HG02840 (cell line): ENCODE results near the gene RCOR3.
"Not testable (repeated sequence)": the region's sequence is repeated elsewhere in the genome, so short reads cannot be mapped to it uniquely, and the experiment has no call there.

Experiments
- ATAC-seq: cut with Tn5 transposase; IDR thresholded peaks from one replicate; pipeline ENCODE4 v1.9.1; 2021; ENCODE audit warnings: mild to moderate bottlenecking, moderate library complexity, moderate number of reproducible peaks; ENCODE audit not compliant: unreplicated experiment, low FRiP score

Gene RCOR3

GRCh38 chr1:211337430-211338223 lies 78.5 kb downstream of the RCOR3 start:
- ATAC-seq: no peak

- no peak for ATAC-seq
These were observed 79.1 kb downstream of the RCOR3 start for GRCh38 chr1:211338224-211338620.

GRCh38 chr1:211339631-211340041 lies 80.5 kb downstream of the RCOR3 start:
- ATAC-seq: no peak

- no peak for ATAC-seq
These were observed 81.7 kb downstream of the RCOR3 start for GRCh38 chr1:211340622-211341507.

GRCh38 chr1:211341999-211342398 lies 82.8 kb downstream of the RCOR3 start:
- ATAC-seq: no peak

- no peak for ATAC-seq
These were observed 84.4 kb downstream of the RCOR3 start for GRCh38 chr1:211343607-211344006.

GRCh38 chr1:211344152-211344618 lies 85.0 kb downstream of the RCOR3 start:
- ATAC-seq: no peak

- ATAC-seq: no peak
These were observed 86.6 kb downstream of the RCOR3 start for GRCh38 chr1:211345719-211346118.

GRCh38 chr1:211347077-211347844 lies 88.1 kb downstream of the RCOR3 start:
- ATAC-seq: no peak

- no peak for ATAC-seq
These were observed 89.4 kb downstream of the RCOR3 start for GRCh38 chr1:211348547-211348946.

GRCh38 chr1:211349741-211350140 lies 90.6 kb downstream of the RCOR3 start:
- no peak for ATAC-seq

- ATAC-seq: not testable (repeated sequence)
These were observed 92.9 kb downstream of the RCOR3 start for GRCh38 chr1:211352055-211352454.

GRCh38 chr1:211352465-211352864 lies 93.3 kb downstream of the RCOR3 start:
- no peak for ATAC-seq

- ATAC-seq: peak; percentile 66
These were observed 93.9 kb downstream of the RCOR3 start for GRCh38 chr1:211352985-211353515.

- no peak for ATAC-seq
These were observed 94.5 kb downstream of the RCOR3 start for GRCh38 chr1:211353562-211354212.

GRCh38 chr1:211355873-211356272 lies 96.7 kb downstream of the RCOR3 start:
- no peak for ATAC-seq

- ATAC-seq: no peak
These were observed 97.7 kb downstream of the RCOR3 start for GRCh38 chr1:211356723-211357407.

- ATAC-seq: no peak
These were observed 99.5 kb downstream of the RCOR3 start for GRCh38 chr1:211358685-211359084.

- no peak for ATAC-seq
These were observed 100.7 kb downstream of the RCOR3 start for GRCh38 chr1:211359876-211360275.
